ENCODE results near the gene PTPN22.

PTPN22 gene

DNA sequence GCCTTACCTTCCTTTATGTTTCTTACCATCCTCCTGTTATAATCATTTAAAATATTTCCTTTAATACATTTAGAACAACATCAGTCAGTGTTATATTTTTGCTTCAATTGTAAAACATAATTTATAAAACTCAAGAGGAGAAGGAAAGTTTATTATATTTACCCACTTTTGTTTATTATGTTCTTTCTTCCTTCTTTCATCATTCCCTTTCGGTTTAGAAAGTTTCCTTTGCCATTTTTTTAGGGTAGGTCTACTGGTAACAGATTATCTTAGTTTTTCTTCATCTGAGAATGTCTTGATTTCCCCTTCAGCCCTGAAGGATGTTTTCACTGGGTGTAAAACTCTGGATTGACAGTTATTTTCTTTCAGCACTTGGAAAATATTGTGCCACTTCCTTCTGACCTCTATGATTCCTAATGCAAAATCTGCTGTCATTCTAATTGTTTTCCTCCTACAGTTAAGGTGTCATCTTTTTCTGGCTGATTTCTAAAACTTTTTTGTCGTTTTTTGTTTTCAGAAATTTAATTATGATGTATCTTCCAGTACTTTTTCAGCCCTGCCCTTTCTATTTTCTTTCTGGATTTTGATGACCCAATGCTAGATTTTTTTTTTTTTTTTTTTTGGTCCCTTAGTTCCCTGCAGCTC lies 25.0 kb downstream of the PTPN22 start:
- no peak for DNase-seq

GRCh38 chr1:113836534-113836933 lies 35.0 kb downstream of the PTPN22 start:
- no peak for DNase-seq

DNA sequence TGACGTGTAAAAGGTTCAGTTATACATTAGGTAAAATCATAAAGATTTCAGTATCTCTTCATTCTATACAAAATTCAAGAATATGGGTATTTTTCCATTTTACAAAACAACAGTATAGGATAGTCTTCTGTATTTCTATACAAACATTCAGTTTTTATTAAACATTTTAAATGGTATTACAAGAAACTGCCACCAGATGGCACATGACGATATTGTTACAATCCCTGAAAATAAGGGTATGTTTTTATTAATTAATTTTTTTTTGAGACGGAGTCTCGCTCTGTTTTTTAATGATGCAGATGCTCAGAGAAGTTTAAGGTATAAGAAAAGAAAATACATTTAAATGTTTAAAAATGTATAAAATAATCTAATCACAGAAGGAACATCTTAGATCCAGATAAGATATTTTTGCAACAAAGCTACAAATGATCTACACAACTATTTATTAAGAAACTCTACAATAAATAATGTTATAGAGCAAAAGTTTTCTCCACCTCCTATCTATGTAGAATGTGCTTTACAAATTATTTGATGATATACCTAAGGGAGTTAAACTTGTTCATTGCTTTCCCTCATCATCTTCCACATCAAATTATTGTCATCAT lies 35.7 kb downstream of the PTPN22 start:
- DNase-seq = peak; percentile 55

DNA sequence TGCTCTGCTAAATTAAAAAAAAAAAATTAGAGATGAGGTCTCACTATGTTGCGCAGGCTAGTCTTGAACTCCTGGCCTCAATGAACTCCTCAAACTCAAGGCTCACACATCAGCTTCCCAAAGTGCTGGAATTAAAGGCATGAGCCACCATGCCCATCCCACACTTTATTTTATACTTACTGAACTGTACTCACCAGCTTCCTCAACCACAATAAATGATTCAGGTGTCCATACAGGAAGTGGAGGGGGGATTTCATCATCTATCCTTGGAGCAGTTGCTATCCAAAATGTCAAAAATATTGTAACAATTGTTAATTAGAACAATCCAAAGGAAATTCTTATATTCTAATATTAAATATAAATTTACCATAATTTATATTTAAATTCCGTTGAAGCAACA lies 36.8 kb downstream of the PTPN22 start:
- DNase-seq = no peak

DNA sequence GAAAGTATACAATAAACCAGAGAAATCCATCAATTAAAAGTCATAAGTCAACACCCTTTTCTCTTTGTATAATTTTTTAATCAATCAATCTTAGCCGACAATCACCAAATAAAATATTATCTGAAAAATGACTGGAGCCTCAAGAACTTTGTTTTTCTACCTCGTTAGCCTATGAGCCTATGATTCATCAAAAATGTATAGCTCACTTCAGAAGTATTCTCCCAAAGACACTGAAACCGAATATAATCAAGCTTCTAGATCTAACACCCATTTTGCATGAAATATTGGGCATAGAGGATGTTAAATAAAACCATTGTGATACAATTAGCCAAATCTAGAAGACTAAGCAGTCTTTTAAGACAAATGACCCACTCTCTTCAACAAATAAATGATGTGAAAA lies 41.5 kb downstream of the PTPN22 start:
- peak; percentile 63 for DNase-seq

DNA sequence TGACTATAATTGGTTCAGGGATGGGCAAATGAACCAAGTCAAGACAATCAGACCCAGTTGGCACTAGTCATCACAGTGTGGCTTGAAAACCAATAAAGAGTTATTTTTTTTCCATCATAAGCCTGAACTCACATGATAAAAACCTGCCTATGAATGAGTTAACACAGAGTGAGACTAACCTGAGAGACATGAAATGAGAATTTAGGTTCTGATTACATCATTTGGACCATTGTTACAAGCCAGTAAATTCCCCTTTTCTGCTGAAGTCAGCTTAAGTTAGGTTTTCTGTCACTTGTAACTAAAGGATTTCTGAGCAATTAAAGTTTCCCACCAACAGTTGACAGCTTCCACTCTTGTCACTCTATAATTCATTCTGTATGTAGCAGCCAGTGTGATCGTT lies 49.6 kb downstream of the PTPN22 start:
- no peak for DNase-seq

DNA sequence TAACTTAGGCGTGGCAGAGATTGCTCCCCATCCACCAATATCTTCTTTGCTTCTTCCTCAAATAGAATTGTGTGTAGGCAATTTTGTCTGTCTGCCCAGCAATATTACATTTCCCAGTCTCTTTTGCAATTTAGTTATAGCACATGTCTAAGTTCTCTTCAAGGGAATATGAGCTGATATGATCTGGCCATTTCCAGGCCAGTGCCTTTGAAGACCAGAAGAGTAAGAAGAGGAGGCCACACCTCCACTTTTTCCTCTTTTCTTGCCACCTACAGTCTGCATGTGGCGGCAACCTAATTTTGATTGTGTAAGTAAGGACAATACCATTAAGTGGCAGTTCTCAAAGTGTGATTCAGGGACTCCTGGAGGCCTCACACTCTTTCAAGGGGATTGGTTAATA lies 52.9 kb downstream of the PTPN22 start:
- no peak for DNase-seq

DNA sequence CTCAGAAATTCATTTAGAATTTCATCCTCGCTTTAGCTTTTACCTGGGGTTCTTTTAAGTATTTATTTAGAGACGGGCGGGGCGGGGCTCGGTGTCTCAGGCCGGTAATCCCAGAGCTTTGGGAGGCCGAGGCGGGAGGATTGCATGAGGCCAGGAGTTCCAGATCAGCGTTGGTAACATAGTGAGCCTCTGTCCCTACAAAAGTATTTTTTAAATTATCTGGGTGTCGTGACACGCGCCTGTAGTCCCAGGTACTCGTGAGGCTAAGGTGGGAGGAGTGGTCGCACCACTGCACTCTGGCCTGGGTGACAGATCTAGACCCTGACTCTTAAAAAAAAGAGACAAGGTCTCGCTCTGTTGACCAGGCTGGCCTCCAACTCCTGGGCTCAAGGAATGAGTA lies 58.3 kb downstream of the PTPN22 start:
- no peak for DNase-seq

DNA sequence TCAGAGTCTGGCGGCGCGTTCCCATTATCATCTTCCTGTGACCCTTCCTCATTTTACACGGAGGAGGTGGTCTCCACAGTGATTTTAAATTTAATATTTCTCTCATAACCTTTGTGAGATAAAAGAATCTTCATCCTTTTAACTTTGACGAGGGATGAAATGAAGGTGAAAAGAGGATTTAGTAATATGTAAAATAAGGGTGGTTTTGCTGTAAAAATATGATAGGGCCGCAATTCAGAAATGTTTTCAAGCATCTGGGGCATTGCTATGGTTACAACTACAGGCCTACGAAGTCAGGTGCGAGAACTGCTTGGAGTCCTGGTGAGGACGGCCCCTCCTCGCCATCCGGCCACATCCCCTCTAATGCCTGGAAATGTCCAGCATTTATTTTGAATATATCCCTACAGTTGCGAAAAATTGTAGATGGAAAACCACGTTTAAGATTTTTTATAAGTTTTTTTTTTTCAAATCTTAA lies 58.8 kb downstream of the PTPN22 start:
- no peak for DNase-seq

DNA sequence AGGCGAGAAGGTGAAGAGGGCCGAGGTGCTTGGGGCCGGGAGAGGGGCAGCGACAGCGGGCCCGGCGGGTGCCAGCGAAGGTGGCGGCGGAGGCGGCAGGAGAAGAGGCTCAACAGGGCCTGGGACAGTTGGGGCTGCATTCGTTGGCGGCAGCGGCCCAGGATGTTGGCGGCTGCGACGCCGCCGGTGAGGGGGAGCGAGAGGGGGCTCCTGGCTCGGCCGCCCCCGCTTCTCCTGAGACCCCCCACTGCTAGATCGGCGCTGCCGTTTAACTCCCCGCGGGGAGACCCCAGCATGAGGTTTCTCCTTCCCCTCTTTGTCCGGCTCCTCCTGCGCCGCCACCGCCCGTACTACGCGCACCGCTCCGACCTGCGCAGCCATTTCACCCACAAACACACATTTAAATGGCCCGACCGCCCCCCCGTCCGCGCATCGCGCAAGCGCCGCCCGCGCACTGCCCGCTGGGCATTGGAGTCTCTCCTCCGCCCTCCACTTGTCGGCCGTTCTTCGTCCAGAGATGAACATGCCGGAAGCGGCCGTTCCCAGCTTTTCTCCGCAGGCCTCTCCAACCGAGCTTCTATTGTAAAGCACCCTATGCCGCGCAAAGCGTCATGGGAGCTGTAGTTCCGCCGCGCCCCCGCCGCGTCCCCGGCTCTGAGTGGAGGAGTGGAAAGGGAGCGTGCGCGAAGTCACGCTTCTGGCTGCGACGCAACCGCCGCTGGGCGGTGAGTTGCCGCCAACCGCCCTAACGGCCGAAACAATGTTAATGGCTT lies 59.4 kb downstream of the PTPN22 start, which contains the start of gene RSBN1:
RSBN1 (minus strand) TSS at position 589 of the 773 bp plus-strand sequence; CDS start at position 525, 64 bp downstream.
- peak; percentile 100 for DNase-seq

DNA sequence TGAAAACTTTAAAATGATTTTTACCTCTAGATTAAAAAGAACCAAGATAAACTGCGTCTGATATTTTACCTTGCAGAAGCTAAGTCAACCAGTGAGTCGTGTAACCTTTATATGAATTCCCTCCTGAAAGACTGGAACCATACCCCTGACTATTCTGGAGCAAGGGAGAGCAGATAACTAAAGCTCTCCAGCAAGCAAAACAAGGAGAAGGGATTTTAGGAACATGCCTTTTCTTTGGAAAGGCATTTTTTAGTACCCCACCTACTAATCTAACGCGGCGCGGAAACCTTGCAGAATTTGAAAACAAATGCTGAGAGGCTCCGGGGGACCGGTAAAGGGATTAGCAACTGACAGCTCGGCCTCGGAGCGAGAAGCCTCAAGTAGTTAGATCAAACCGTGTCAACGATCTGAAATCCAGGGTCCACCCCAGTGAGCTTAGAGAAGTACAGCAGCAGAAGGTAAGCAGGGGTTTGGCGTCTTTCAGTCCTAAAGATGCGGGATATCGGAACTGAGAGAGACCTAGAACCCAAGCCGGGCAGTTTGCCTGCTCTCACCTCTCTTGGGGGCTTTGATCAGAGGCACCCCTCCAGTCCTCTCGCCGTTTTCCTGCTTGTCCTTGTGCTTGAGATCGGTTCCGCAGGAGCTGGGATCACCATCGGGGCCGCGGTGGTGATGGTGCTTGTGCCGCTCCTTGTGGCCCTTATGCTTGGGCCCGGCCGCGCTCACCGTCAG lies 60.2 kb downstream of the PTPN22 start:
- peak; percentile 40 for DNase-seq

DNA sequence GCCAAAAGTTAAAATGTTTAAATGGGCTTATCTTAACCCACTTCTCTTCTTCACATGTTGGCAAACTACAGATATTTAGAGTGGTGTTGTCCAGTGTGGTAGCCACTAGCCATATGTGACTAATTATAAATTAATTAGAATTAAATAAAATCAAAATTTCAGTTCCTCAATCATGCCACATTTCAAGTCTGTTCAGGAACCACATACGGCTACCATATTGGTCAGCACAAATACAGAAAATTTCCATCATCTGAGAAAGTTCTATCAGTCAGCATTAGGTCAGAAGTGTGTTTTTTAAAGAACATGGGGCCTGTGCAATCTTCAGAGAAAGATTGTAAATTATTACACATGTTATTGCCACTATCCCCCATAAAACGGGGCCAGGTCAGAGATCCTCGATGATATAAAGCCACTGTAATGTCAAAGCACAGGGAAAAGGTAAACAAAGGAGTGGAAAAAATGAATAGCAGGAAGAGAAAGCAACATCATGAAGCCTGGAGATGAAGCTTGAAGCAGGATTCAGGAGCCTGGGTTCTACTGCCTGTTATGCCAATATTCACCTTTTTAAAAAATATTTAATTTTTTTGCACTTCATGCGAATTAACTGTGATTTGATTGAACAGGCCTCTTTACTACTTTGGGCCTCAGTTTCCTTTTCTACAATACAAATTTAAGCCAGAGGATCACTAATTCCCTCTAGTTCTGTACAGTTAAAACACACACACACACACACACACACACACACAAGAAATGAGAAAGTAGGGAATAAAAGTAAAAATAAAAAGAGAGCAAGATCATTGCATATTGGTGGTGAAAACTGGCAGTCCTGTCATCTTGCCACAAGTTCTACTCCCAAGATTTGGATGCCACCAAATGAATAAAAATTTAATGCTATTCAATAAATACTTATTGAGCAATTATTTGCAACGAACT lies 61.6 kb downstream of the PTPN22 start:
- DNase-seq = peak; percentile 63

GRCh38 chr1:113808450-113809195 lies 62.9 kb downstream of the PTPN22 start:
- DNase-seq = peak; percentile 19

DNA sequence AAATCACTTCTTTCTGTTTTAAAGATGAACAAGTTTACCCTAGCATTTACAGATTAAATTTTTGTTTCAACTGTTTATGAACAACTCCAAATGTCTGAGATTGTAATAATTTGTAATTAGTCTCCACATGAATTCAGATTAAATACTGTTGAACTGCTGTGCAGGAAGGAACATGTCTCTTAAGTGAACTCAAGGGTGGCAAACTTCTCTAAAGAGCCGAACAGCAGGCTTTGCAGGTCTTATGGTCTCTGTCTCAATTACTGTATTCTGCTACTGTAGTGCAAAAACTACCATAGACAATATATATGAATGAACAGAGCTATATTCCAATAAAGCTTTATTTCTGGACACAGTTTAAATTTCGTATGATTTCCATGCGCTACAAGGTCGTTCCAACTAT lies 65.9 kb downstream of the PTPN22 start:
- no peak for DNase-seq

- no peak for DNase-seq
These were observed 66.3 kb downstream of the PTPN22 start for GRCh38 chr1:113805256-113805531.

DNA sequence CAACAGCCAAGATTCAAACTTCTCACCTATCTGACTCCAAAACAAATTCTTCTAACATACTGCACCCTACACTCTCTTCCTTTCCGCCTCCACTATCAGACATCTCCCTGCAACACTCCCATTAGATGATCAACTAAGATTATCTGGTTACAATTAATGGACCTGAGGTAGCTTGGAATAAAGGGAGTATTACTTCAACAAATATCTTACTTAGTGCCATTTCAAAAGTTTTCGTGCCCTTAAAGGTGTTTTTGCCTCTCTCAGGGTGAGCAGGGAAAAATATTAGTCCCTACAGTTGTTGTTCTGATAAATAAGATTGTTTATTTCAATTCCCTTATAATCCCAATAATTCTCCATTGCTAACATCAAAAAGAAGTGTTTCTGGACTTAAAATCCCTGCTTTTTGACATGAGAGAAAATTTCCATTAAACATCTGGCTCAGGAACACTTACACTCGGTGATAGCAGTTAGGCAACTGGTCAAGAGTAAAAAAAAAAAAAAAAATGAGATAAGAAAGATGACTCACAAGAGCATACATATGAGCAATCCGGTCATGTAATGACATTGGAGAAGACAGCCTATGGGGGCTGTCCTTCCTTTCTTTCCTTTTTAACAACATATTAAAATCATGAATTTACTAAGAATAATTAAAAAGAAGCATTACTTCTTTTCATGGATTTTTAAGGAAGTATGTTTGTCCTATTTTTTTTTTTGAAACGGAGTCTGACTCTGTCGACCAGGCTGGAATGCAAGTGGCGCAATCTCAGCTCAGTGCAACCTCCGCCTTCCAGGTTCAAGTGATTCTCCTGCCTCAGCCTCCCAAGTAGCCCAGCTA lies 66.9 kb downstream of the PTPN22 start:
- peak; percentile 74 for DNase-seq

- DNase-seq = no peak
These were observed 69.0 kb downstream of the PTPN22 start for GRCh38 chr1:113802367-113803007.

DNA sequence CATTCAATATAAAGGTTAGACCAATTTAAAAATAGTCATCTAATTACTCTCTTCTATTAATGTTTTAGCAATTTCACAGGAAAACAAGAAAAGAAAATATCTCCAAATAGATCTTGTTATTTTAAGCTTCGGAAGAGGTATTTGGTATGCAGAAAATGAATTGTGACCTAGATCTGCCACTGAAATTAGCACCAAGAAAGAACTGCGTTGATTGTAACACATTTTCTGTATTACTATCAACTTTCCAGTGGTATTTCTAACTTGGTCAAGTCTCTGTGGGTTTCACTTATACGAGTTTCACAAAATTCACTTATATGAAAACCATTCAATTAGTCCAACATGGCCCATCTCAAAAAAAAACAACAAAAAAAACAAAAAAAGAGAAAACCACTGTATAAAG lies 71.0 kb downstream of the PTPN22 start:
- no peak for DNase-seq

DNA sequence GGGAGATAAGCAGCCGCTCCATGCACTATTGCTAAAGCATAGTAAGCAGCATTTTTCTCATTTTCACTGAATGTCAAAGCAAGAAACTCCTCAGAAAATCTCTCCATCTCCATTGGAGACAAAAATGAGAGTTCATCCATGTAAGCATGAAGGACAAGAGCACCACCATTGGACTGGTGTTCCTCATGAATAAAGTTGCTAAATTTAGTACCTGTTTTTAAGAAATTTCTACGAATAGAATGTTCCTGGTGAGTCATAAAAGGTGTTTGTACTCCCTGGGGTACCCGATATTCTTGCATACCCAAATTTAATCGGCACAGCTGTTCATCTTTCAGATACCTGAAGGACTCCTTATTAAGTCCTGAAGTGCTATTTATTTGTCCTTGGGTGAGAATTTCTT lies 74.0 kb downstream of the PTPN22 start:
- DNase-seq = no peak

Data from EL (cell line).